Kidney (tissue), 14 donors: ENCODE measurements around the gene ACAP1. TPM values are rescaled to one million over a fixed set of nuclear protein-coding genes. Genes with fewer than 3 reads are reported as not detected.
"Not testable (repeated sequence)": the region's sequence is repeated elsewhere in the genome, so short reads cannot be mapped to it uniquely, and the experiment has no call there.

Source experiments
- DNase-seq, 5 donors: peaks; one replicate each; pipeline ENCODE4 v3.0.0-alpha.2; 2013 to 2020
- FAIRE-seq: peaks from 2 replicates; lab custom pipeline; 2012; peaks lifted over from hg19 to GRCh38; lab: Jason Lieb, UNC
- H3K27ac ChIP-seq, 2 donors: one replicate each; pipeline ENCODE4 v1.7.0; 2013; ENCODE audit warnings: low read depth in 2 of 2, low read length in 2 of 2, inconsistent platforms in 1 of 2
- H3K27me3 ChIP-seq: one replicate; pipeline ENCODE4 v1.7.1; 2013; ENCODE audit warnings: low read length, inconsistent platforms; ENCODE audit not compliant: control insufficient read depth, insufficient read depth
- H3K36me3 ChIP-seq, 3 donors: one replicate each; pipeline versions ENCODE4 v1.7.0 to v1.7.1; 2013; ENCODE audit warnings: low read length in 3 of 3, control low read depth in 1 of 3, inconsistent platforms in 1 of 3; ENCODE audit not compliant: insufficient read depth in 3 of 3, control insufficient read depth in 2 of 3
- H3K4me1 ChIP-seq, 3 donors: one replicate each; pipeline versions ENCODE4 v1.7.0 to v1.7.1; 2013; ENCODE audit warnings: low read length in 3 of 3, inconsistent platforms in 1 of 3, low read depth in 1 of 3; ENCODE audit not compliant: control insufficient read depth in 2 of 3, insufficient read depth in 2 of 3
- H3K4me3 ChIP-seq, 3 donors: one replicate each; pipeline versions ENCODE4 v1.7.0 to v1.8.1; 2013; ENCODE audit warnings: low read length in 3 of 3, control low read depth in 1 of 3, inconsistent platforms in 1 of 3
- H3K9ac ChIP-seq, 3 donors: one replicate each; pipeline versions ENCODE4 v1.7.0 to v1.7.1; 2013; ENCODE audit warnings: low read length in 3 of 3, control low read depth in 1 of 3, inconsistent platforms in 1 of 3
- H3K9me3 ChIP-seq, 3 donors: one replicate each; pipeline versions ENCODE4 v1.7.0 to v1.7.1; 2013; ENCODE audit warnings: low read length in 3 of 3, control low read depth in 1 of 3, inconsistent platforms in 1 of 3; ENCODE audit not compliant: control insufficient read depth in 2 of 3, insufficient read depth in 1 of 3
- intact Hi-C: fragments of 100-400 bp; cut with DNase I; formaldehyde crosslinking; loops from one replicate; pipeline ENCODE4 v1.11.1; 2022
- polyA plus RNA-seq: library from polyadenylated mRNA; stranded (reverse); fragments of 350-450 nt; fragmentation: Illumina TruSeq; extraction: RNeasy Lipid Tissue Mini Kit (QIAGEN cat#74804); gene quantifications from one replicate; pipeline ENCODE4 v1.2.3, GENCODE V29; 2014; ENCODE audit warnings: low read depth, low replicate concordance; ENCODE audit not compliant: insufficient read depth
- total RNA-seq: library from RNA; stranded (reverse); fragmentation: NEBNext Ultra II Directional; extraction: Animal tissue kit (Norgen Biotek cat#: 25700); gene quantifications from one replicate; pipeline ENCODE4 v1.2.1, GENCODE V29; 2021
- TF ChIP-seq, protein P1 (sequence below): IDR thresholded peaks from 3 replicates; pipeline ENCODE4 v1.5.1; 2012; ENCODE audit warnings: mild to moderate bottlenecking, moderate library complexity, borderline replicate concordance; ENCODE audit not compliant: insufficient read depth; ENCODE audit errors: extremely low read depth
- donor health status: control.
- donor health status: control.
- donor health status: control.
- donor health status: control.
- donor health status: control.
- donor health status: DM: yes; HTN: yes; CAD: no.
- donor health status: Normal renal cell carcinoma (clear cell type).

The ACAP1 gene
- total and polyA plus RNA-seq, 2 donors from 2014 or later = 9.9 to 26.0 TPM

DNA sequence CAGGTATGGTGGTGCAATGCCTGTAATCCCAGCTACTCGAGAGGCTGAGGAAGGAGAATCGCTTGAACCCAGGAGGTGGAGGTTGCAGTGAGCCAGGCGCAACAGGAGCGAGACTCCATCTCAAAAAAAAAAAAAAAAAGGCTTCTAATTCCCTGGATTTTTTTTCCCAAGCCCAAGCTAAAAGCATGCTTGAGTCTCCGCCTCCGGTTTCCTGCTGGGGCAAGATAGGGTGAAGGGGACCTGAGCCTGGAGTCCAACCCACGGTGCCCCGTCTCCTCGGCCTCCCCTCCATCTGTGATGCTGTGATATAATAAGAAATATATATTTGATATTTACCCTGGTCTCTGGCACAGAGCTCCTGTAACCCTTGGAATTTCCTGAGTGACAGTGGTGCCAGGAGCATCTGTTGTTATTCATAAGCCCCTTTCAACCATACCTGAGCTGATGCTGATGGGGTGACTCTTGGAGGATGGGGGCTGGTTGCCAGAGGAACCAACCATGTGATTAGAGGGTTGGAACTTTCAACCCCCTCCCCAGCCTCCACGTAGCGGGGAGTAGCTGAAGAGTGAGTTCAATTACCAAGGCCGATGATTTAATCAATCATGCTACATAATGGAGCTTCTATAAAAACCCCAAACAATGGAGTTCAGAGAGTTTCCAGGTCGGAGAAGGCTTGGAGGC, 31.7 kb downstream of the ACAP1 start:
- Histone ChIP-seq H3K9ac (no peak overlapping the region), H3K27me3 (no peaks in the 10 kb centered on the region), H3K4me3 (no peak overlapping the region), H3K9me3 (no peaks in the 10 kb centered on the region), H3K36me3 (no peaks in the 10 kb centered on the region), H3K27ac (no peak overlapping the region), H3K4me1 (no peaks in the 10 kb centered on the region)
- intact Hi-C loops = no loop called here
- FAIRE-seq (no peak), DNase-seq (no peak)
- TF ChIP-seq, protein P1, sequence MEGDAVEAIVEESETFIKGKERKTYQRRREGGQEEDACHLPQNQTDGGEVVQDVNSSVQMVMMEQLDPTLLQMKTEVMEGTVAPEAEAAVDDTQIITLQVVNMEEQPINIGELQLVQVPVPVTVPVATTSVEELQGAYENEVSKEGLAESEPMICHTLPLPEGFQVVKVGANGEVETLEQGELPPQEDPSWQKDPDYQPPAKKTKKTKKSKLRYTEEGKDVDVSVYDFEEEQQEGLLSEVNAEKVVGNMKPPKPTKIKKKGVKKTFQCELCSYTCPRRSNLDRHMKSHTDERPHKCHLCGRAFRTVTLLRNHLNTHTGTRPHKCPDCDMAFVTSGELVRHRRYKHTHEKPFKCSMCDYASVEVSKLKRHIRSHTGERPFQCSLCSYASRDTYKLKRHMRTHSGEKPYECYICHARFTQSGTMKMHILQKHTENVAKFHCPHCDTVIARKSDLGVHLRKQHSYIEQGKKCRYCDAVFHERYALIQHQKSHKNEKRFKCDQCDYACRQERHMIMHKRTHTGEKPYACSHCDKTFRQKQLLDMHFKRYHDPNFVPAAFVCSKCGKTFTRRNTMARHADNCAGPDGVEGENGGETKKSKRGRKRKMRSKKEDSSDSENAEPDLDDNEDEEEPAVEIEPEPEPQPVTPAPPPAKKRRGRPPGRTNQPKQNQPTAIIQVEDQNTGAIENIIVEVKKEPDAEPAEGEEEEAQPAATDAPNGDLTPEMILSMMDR = no peak

DNA sequence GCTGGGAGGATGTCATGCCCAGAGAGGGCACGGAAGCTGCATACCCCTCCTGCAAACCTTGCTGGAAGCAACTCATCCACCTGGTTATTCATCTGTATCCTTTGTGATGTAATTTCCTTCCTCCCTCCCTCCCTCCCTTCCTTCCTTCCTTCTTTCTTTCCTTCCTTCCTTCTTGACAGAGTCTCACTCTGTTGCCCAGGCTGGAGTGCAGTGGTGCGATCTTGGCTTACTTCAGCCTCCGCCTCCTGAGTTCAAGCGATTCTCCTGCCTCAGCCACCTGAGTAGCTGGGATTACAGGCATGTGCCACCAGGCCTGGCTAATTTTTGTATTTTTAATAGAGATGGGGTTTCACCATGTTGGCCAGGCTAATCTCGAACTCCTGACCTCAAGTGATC, 32.3 kb downstream of the ACAP1 start:
- H3K4me3 ChIP-seq, DNase-seq, H3K27ac ChIP-seq, H3K36me3 ChIP-seq, H3K4me1 ChIP-seq, H3K9ac ChIP-seq, H3K9me3 ChIP-seq, intact Hi-C loops, H3K27me3 ChIP-seq, FAIRE-seq: not testable (repeated sequence)

DNA sequence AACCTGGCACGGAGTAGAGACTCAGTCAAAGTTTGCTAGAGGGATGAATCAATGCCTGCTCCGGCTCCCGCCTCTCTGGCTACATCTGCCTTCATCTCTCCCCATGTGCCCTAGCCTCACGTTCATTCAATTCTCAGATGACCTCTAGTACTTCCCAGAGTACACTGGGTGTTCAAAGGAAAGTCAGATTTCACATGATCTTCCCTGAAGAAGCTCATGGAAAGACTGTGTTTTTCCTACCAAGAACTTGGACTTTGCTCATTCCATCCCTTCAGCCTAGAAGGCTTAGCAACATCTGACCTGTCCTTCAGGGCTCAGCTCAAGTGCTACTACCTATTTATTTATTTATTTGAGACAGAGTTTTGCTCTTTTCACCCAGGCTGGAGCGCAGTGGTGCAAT, 33.5 kb downstream of the ACAP1 start:
- Histone ChIP-seq H3K27ac (no peak overlapping the region), H3K36me3 (no peaks in the 10 kb centered on the region), H3K4me1 (no peaks in the 10 kb centered on the region), H3K9me3 (no peaks in the 10 kb centered on the region), H3K9ac (no peak overlapping the region), H3K27me3 (no peaks in the 10 kb centered on the region), H3K4me3 (no peak overlapping the region)
- intact Hi-C loops = no loop called here
- FAIRE-seq (no peak), DNase-seq (no peak)
- TF ChIP-seq, protein P1 = no peak

DNA sequence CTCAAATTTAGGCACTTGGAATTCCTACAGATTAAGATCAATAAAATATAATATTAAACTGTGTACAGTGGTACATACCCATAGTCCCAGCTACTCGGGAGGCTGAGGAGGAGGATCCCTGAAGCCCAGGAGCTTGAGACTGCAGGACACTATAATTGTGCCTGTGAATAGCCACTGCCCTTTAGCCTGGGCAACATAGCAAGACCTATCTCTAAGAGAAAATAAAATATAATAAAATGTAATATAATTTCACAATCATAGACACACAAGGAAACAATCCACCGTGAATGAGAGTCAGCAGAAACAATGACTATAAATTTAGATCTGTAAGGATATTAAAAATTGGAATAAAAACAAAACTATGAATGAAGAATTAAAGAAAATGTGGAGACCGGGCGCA, 34.5 kb downstream of the ACAP1 start:
- H3K4me1 ChIP-seq = no peaks in the 10 kb centered on the region
- no peaks in the 10 kb centered on the region for H3K36me3 ChIP-seq
- DNase-seq (no peak), FAIRE-seq (no peak)
- H3K4me3 ChIP-seq = no peak overlapping the region
- no peaks in the 10 kb centered on the region for H3K9me3 ChIP-seq
- H3K27ac ChIP-seq = no peak overlapping the region
- TF ChIP-seq, protein P1 = no peak
- no peaks in the 10 kb centered on the region for H3K27me3 ChIP-seq
- no peak overlapping the region for H3K9ac ChIP-seq
- intact Hi-C loops = no loop called here
